HPDE6-E6E7 (cell line): ENCODE results near the gene MBOAT7.
"Not testable (repeated sequence)": the region's sequence is repeated elsewhere in the genome, so short reads cannot be mapped to it uniquely, and the experiment has no call there.

ENCODE experiments used
- DNase-seq: peaks from one replicate; pipeline ENCODE4 v3.0.0; 2011; ENCODE audit warnings: missing footprints; ENCODE audit errors: extremely low spot score

MBOAT7 gene

GRCh38 chr19:54189735-54190502 lies 539 bp upstream of the MBOAT7 start:
- peak; percentile 83 for DNase-seq

- no peak for DNase-seq
Observed at GRCh38 chr19:54188215-54188871, 1.0 kb downstream of the MBOAT7 start.

- DNase-seq: no peak
Observed at GRCh38 chr19:54186934-54187381, 2.4 kb downstream of the MBOAT7 start.

GRCh38 chr19:54186351-54186750 lies 3.0 kb downstream of the MBOAT7 start:
- no peak for DNase-seq

GRCh38 chr19:54183431-54183830 lies 5.9 kb downstream of the MBOAT7 start:
- no peak for DNase-seq

- DNase-seq: not testable (repeated sequence)
Observed at GRCh38 chr19:54181894-54182293, 7.5 kb downstream of the MBOAT7 start.

- no peak for DNase-seq
Observed at GRCh38 chr19:54180691-54181091, 8.7 kb downstream of the MBOAT7 start.

- no peak for DNase-seq
Observed at GRCh38 chr19:54179921-54180461, 9.4 kb downstream of the MBOAT7 start.

- no peak for DNase-seq
Observed at GRCh38 chr19:54179262-54179852, 10.0 kb downstream of the MBOAT7 start.

GRCh38 chr19:54178581-54179261 lies 10.7 kb downstream of the MBOAT7 start:
- DNase-seq: no peak

GRCh38 chr19:54173951-54174834 lies 15.2 kb downstream of the MBOAT7 start:
- DNase-seq: no peak

GRCh38 chr19:54173359-54173699 lies 16.1 kb downstream of the MBOAT7 start:
- DNase-seq: no peak

- DNase-seq: peak; percentile 93
Observed at GRCh38 chr19:54172471-54173358, 16.7 kb downstream of the MBOAT7 start, which contains the start of gene TMC4. Gene TMC4, minus strand, starts transcription at chr19:54173160. Its CDS starts 43 bp downstream, at chr19:54173117.

- DNase-seq: not testable (repeated sequence)
Observed at GRCh38 chr19:54171736-54172431, 17.5 kb downstream of the MBOAT7 start.

- no peak for DNase-seq
Observed at GRCh38 chr19:54169149-54169740, 20.1 kb downstream of the MBOAT7 start.

GRCh38 chr19:54168174-54168917 lies 21.0 kb downstream of the MBOAT7 start:
- DNase-seq: peak; percentile 84

- no peak for DNase-seq
Observed at GRCh38 chr19:54165222-54165621, 24.2 kb downstream of the MBOAT7 start.
